Measurements from ENCODE around the gene IL10RA. TPM values are rescaled to one million over a fixed set of nuclear protein-coding genes. Genes with fewer than 3 reads are reported as not detected.

The IL10RA gene
- total and polyA plus RNA-seq, 9 of the 15 experiments (the other 6 are each of a cell fraction or from before 2014, with no cell fraction given), result 0.17 to 17.3 (median 2.9) TPM

GRCh38 chr11:118005224-118006152, 19.3 kb downstream of the IL10RA start (continued):
- TF ChIP-seq TCF3 (CRISPR knock-in tag; IDR thresholded peaks at IDR 0.05) (peak; percentile 75), HIVEP1 (CRISPR knock-in tag; IDR thresholded peaks at IDR 0.05) (no peak), RBM14 (IDR thresholded peaks at IDR 0.05; ENCODE audit: borderline replicate concordance, insufficient read depth, low read depth, low read length) (no peak), NCOA2 (IDR thresholded peaks at IDR 0.05; ENCODE audit: partially characterized antibody in 2 of 2) (no peak), MTA1 (IDR thresholded peaks at IDR 0.05; ENCODE audit: borderline replicate concordance) (no peak), ZNF77 (CRISPR knock-in tag; IDR thresholded peaks at IDR 0.05) (no peak), EP300 (IDR thresholded peaks at IDR 0.05; ENCODE audit: low read length) (peak; percentile 37), AFF1 (IDR thresholded peaks at IDR 0.05; ENCODE audit: low read depth in 1 of 2, partially characterized antibody in 2 of 2) (no peak), HMGXB4 (CRISPR knock-in tag; IDR thresholded peaks at IDR 0.05) (no peak), ATF4 (CRISPR knock-in tag; IDR thresholded peaks at IDR 0.05) (no peak), L3MBTL2 (IDR thresholded peaks at IDR 0.05) (peak; percentile 16; the same call in 1 of the 2 replicates), ESRRB (CRISPR knock-in tag; IDR thresholded peaks at IDR 0.05; ENCODE audit: borderline replicate concordance) (no peak), SOX6 (IDR thresholded peaks at IDR 0.05) (peak; percentile 53), CBX1 (IDR thresholded peaks at IDR 0.05; ENCODE audit: low read depth) (no peak), TAF1 (IDR thresholded peaks at IDR 0.05; ENCODE audit: control insufficient read depth, extremely low read depth, insufficient read depth, low read length, severe bottlenecking) (no peak), OTX1 (CRISPR knock-in tag; IDR thresholded peaks at IDR 0.05) (no peak), MTF1 (CRISPR knock-in tag; IDR thresholded peaks at IDR 0.05; ENCODE audit: borderline replicate concordance) (no peak)
